GM12801 (cell line): ENCODE measurements around the gene ZFYVE28.

Experiments used
- TF ChIP-seq, protein P1 (sequence below): IDR thresholded peaks from one replicate; pipeline ENCODE4 v1.5.1; 2011; ENCODE audit warnings: control low read depth; ENCODE audit not compliant: insufficient read length; ENCODE audit errors: extremely low read depth

Gene ZFYVE28

DNA sequence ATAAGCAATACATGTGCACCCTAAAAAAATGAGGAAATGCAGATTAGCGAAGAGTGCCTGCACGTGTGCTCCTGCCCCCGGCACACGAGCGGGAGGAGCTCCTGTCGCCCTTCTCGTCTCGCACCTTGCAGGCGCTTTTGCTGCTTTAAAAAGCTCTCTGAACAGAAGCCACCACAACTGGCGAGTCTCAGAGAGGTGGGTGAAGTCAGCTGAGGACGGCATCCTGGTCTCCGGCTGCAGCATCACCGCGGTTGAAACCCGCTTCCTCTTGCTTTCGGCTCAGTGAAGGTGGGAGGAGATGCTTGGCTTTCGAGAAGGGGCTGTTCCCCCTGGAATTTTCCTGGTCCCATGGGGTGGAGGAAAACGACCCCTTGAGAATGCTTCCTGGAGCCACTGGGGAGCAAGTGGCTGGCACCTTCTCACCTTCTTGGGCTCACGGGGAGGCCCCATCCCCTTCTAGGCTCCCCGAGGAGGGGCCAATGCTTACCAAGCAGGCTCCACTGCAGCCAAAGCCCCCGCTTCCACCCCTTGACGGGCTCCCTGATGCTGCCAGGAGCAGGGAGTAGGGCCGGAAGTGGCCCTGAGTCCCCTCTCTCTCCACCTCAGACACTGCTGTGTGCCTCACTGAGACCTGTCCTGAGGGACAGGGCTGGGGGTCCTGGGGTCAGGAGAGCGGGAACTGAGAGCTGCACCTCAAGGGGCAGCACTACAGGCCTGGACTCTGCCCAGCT is 127.3 kb downstream of the ZFYVE28 start:
- TF ChIP-seq, protein P1, sequence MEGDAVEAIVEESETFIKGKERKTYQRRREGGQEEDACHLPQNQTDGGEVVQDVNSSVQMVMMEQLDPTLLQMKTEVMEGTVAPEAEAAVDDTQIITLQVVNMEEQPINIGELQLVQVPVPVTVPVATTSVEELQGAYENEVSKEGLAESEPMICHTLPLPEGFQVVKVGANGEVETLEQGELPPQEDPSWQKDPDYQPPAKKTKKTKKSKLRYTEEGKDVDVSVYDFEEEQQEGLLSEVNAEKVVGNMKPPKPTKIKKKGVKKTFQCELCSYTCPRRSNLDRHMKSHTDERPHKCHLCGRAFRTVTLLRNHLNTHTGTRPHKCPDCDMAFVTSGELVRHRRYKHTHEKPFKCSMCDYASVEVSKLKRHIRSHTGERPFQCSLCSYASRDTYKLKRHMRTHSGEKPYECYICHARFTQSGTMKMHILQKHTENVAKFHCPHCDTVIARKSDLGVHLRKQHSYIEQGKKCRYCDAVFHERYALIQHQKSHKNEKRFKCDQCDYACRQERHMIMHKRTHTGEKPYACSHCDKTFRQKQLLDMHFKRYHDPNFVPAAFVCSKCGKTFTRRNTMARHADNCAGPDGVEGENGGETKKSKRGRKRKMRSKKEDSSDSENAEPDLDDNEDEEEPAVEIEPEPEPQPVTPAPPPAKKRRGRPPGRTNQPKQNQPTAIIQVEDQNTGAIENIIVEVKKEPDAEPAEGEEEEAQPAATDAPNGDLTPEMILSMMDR, result no peak

DNA sequence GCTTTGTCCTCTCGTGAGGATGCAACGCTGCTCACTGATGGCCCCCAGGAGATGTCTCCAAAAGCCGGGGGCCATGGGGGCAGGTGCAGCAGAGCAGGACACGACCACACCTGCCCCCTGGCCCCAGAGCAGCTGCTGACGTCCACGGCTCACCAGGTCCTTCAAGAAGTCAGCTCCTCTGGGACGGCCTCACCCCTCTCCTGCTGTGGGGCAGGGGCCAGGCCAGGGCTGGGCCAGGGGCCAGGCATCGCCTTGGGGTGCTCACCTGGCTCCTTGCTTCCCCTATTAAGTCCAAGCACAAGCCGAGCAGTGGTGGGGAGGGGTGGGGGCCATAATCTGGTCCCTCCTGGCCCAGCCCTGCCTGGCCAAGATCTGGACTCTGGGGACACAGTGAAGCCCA is 128.0 kb downstream of the ZFYVE28 start:
- TF ChIP-seq, protein P1, result no peak

DNA sequence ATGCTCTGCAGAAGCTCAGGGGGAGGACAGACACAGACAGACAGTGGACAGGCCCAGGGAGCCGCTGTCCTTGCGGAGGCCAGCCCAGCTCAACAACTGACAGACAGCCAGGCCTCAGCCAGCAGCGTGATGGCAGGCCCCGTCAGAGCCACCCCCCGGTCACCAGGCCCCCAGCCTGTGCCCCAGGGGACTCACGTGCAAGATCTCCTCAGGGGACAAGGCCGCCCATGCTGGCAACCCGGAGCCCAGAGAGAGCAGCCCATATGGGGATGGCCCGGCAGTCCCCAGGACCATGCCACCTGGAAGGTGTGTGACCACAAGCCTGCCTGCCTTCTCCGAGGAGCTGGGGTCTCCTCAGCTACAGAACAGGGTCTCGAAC is 128.5 kb downstream of the ZFYVE28 start:
- TF ChIP-seq, protein P1, result no peak

DNA sequence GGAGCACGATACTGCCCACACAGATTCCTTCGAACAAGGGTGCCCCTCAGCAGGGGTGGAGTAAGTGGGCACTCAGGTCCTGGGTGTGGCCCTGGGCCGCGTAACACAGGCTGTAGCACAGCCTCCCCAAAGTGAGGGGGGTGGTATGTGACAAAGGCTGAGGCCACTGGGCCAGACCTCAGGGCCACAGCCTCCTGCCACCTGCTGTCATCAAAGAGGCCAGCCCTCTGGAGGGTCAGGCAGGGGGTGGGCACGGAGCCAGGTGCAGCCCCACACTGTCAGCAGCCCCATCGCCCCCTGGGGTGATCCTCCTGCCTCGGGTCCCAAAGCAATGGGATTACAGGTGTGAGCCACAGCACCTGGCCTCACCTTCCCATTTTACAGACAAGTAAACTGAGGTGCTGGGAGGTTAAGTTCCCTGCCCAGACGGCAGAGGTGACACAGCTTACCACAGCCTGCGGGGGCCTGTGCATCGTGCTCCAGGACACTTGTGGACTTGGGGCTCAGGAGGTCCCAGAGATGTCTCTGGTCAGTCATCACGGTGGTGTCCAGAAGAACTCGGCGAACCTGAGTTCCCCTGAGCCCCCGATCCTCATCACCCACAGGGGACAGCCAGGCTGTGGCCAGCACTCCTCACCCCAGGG is 129.0 kb downstream of the ZFYVE28 start:
- TF ChIP-seq, protein P1, result no peak

DNA sequence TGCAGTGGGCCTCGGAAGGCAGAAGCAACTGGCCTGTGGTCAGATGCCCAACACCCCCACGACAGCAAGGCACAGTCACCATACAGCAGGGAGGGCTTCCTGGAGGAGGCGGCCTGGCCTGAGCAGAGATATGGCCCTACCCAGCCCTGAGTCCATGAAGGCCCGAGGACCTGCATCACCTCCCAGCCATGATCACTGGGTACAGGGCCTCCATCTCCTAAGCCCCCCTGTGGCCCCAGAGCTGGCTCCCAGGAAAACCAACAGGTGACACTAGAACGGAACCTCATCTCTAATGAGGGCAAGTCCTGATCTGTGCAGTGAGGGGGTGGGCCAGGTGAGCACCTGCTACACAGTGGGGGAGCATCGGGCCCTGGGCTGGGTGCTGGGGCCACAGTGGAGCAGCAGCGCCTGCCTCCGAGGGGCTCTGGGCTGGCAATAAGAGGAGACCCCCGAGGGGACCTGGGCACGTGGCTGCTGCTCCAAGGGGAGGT is 130.3 kb downstream of the ZFYVE28 start:
- TF ChIP-seq, protein P1, result no peak

DNA sequence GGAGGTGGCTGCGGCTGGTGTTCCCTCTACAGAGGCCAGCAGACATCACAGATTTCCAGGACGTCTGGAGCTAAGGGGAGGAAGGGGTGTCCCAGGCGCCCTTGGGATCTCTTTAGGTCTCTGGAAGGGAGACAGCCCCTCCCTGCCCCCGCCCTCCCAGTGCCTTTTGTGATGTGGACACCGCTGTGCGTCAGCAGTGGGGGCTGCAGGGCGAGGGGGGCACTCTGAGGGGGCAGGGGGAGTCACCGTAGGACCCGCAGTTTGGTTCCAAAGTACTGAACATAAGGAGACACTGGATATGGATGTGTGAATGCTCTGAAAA is 130.9 kb downstream of the ZFYVE28 start:
- TF ChIP-seq, protein P1, result no peak

DNA sequence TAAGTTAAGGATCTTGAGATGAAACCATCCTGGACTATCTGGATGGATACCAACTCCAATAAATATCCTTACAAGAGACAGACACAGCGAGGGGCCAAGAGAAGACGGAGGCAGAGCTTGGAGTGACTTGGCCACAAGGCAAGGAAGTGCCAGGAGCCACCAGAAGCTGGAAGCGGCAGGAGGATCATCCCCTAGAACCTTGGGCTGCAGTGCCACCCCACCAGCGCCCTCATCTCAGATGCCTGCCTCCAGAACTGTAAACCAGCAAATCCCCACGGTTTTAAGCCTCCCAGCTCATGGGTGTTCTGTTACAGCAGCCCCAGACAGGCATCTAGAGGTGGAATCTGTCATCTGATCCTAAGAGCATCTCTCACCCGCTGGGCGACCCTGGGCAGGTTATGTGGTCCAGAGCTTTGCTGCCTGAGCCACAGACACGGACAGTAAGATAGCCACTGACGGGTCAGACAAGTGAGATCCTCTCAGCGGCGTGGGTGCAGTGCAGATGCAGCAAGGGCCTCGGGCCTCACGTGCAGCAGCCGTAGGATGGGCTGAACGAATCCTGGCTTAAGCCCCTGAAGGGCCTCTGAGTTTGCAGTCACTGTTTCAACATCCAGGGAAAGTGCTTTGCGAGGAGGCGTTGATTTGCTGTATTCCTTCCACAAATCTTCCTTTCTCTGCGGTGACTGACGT is 131.4 kb downstream of the ZFYVE28 start:
- TF ChIP-seq, protein P1, result no peak
